Transverse colon (tissue), 4 donors: ENCODE data around the gene CD28.

Source experiments
- CTCF ChIP-seq, 5 experiments: fragments of 200-600 bp in 3 of 5; fragments of 450-650 bp in 2 of 5; sonication (generic) in 3 of 5; IDR thresholded peaks; 1 replicate in 2 of 5; 2 replicates in 3 of 5; pipeline ENCODE4 v1.5.1; 2016 to 2017; ENCODE audit warnings: antibody characterized with exemption in 5 of 5, inconsistent platforms in 3 of 5, mild to moderate bottlenecking in 2 of 5, moderate library complexity in 1 of 5
- POLR2A ChIP-seq: fragments of 450-650 bp; IDR thresholded peaks from one replicate; pipeline ENCODE4 v1.6.1; 2016; ENCODE audit warnings: antibody characterized with exemption, mild to moderate bottlenecking, moderate library complexity
- POLR2AphosphoS5 ChIP-seq, 3 donors: sonication (generic); formaldehyde crosslinking; IDR thresholded peaks; one replicate each; pipeline ENCODE4 v1.6.1; 2016; ENCODE audit warnings: antibody characterized with exemption in 3 of 3

DNA sequence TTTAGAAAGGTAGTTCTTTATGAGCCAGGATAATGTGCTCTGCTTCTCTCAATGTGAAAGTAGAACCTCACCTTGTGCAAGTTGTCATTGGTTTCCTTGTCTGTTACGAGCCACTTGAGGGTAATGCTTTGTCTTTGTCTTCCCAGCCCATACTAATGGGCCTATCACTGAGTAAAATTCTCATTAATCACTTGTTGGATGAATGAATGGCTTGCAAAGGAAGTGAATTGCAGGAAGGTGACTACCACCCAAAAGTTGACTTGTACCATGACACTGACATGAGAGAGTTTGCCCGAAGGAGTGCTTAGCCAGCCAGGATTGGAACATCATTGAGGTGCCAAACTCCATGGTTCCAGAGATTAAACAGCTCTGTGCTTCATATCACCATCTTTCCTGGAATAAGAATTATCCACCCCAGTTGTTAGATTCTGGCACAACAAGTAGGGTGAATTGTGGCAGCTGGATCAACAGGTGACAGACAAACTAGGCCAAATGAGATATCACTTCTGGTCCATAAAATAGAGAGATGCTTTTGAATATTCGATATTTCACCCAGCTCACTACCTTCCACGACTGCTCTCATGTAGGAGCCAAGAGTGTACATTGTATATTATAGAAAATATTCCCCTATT is 20.5 kb upstream of the CD28 start:
- no peak for TF ChIP-seq POLR2A
- TF ChIP-seq CTCF (IDR thresholded peaks at IDR 0.05), result no peak
- TF ChIP-seq POLR2AphosphoS5 (IDR thresholded peaks at IDR 0.05), result no peak
